ENCODE data around the gene FOXD2. TPM values are rescaled to one million over a fixed set of nuclear protein-coding genes. Genes with fewer than 3 reads are reported as not detected.

Gene FOXD2
- total RNA-seq (2014; rRNA removed; shearing (Covaris generic)) = 3.3 and 5.8 TPM in 2 replicates

DNA sequence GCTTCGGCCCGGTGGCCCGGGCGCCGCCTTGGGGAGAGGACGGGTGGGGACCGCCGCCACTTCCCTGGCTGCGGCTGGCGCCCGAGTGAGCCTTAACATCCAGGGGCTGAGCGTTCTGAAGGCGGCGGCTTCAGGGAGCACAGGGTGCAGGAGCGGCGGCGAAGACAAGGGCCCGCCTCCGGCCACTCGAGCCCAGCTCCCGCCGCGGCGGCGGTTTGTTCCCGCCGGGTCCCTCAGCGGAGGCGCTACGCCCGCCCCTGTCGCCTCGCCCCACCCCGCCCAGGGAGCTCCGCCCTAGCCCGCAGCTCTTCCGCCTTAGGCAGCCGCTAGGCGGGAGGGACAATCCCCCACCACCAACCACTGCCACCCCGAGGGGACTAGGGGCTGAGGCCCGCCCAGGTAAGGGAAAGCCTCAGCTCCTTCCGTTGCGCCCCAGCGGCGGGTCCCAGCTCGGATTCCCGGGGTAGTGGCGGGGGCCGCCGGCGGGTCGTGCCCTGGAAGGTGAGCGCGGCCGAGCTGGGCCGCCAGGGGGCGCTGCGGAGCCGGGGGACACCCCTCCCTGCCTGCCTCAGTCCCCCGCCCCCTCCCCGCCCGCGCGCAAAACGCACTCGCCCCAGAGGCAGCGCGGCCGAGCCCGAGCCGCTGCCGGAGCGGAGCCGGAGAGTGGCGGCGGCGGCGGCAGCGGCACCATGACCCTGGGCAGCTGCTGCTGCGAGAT lies at the start of gene FOXD2:
Gene FOXD2, plus strand, starts transcription at position 598 of the 718 bp plus-strand sequence. Its CDS starts 92 bp downstream, at position 690.
- peak; percentile 46 for DNase-seq (ENCODE audit: low spot score)
- in situ Hi-C loops (cut with HindIII; ENCODE audit: low sequenced_read_pairs) = no loop called here

GRCh38 chr1:47388891-47389238 lies 49.0 kb upstream of the FOXD2 start:
- DNase-seq (ENCODE audit: low spot score) = peak; percentile 59
- in situ Hi-C loops (cut with HindIII; ENCODE audit: low sequenced_read_pairs) = no loop called here

DNA sequence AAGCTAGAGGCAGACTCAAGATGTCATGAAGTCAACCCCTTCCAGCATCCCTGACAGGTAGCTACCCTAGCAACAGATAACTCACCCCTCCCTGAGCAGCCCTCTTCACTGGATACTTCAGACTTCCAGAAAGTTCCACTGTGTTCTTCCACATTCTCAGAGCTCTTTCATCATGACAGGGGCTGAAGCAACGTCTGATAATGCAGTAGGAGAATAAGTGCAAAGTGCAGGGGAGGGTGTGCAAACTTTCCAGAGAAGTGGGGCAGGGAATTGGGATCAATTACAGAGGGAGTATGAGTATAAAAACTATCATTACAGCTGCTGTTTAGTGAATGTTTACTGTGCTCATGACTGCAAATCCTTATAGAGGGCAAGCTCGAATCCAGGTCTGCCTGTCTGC lies 48.1 kb upstream of the FOXD2 start:
- DNase-seq (ENCODE audit: low spot score) = no peak
- in situ Hi-C loops (cut with HindIII; ENCODE audit: low sequenced_read_pairs) = no loop called here

DNA sequence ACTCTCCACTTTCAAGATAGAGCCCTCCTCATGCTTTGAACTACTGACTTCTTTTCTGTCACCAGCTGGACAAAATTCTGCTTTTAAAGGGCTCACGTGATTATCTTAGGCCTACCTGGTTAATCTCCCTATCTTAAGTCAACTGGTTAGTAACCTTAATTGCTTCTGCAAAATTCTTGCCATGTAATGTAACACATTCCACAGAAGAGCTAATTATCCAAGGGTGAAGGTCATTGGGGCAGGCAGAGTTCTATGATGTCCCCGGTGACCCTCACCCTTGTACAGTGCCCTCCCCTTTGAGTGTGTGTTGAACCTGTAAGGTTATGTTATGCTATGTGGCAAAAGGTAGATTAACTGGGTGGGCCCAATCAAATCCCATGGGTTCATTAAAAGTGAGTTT lies 47.0 kb upstream of the FOXD2 start:
- no peak for DNase-seq (ENCODE audit: low spot score)
- in situ Hi-C loops (cut with HindIII; ENCODE audit: low sequenced_read_pairs) = no loop called here

GRCh38 chr1:47393141-47393540 lies 44.7 kb upstream of the FOXD2 start:
- in situ Hi-C loops (cut with HindIII; ENCODE audit: low sequenced_read_pairs) = no loop called here
- no peak for DNase-seq (ENCODE audit: low spot score)

- DNase-seq (ENCODE audit: low spot score) = no peak
- in situ Hi-C loops (cut with HindIII; ENCODE audit: low sequenced_read_pairs) = no loop called here
These were observed 42.4 kb upstream of the FOXD2 start for GRCh38 chr1:47395433-47395832.

DNA sequence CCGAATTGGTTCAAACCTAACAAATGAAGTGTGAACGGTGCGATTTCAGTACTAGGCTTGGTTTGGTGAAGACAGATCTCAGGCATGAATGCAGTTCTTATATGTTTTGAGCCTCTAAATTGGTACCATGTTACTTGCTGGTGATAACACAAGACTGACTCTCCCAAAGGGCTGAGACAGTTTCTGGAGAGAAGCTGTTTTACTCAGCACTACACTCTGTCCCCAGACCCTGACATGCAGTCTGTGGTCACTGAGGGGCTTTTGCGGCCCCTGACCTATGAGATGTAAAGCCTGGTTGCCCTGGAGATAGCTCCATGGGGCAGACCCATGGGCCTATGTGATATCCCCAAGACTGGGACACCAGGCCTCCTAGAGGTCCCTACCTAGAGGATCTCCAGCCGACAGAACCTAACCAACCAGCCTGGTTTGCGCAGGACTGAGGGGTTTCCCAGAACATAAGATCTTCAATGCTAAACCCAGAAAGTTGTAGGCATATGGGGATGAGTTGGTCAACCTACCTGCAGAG lies 41.1 kb upstream of the FOXD2 start:
- DNase-seq (ENCODE audit: low spot score) = no peak
- in situ Hi-C loops (cut with HindIII; ENCODE audit: low sequenced_read_pairs) = no loop called here

DNA sequence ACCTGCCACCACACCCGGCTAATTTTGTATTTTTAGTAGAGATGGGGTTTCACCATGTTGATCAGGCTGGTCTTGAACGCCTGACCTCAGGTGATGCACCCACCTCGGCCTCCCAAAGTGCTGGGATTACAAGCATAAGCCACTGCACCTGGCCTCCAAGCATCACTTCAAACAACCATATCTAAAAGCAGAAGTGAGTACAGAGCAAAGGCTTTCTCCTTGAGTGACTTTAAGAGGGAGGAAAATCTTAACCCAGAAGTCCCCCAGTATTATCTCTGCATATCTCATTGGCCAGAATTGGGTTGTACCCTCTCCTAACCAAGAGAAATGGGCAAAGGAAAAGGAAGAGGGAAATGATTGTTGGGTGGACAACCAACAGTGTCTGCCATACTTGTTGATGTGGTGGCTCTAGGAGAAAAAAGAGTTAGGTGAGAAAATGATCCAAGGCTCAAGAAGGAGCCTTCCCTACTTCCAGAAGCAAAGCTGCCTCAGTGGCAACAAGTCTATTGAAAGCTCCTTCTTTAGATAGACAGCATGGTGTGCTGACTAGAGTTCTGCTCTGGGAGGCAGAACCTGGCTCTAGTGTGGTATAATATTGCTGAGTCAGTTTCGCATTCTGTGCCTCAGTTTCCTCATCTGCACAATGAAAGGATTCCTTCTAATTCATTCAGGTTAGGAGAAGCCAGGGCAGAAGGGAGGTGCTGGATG lies 38.6 kb upstream of the FOXD2 start:
- in situ Hi-C loops (cut with HindIII; ENCODE audit: low sequenced_read_pairs) = no loop called here

GRCh38 chr1:47399846-47400155 lies 38.0 kb upstream of the FOXD2 start:
- no peak for DNase-seq (ENCODE audit: low spot score)
- in situ Hi-C loops (cut with HindIII; ENCODE audit: low sequenced_read_pairs) = no loop called here

More for the DNA sequence above, 38.6 kb upstream of the FOXD2 start:
- DNase-seq (ENCODE audit: low spot score) = no peak

GRCh38 chr1:47401761-47402160 lies 36.1 kb upstream of the FOXD2 start:
- in situ Hi-C loops (cut with HindIII; ENCODE audit: low sequenced_read_pairs) = no loop called here
- DNase-seq (ENCODE audit: low spot score) = no peak

GRCh38 chr1:47402591-47402990 lies 35.3 kb upstream of the FOXD2 start:
- in situ Hi-C loops (cut with HindIII; ENCODE audit: low sequenced_read_pairs) = no loop called here

GRCh38 chr1:47403321-47403910 lies 34.4 kb upstream of the FOXD2 start:
- DNase-seq (ENCODE audit: low spot score) = no peak
- in situ Hi-C loops (cut with HindIII; ENCODE audit: low sequenced_read_pairs) = no loop called here

More at GRCh38 chr1:47402591-47402990, 35.3 kb upstream of the FOXD2 start:
- DNase-seq (ENCODE audit: low spot score) = no peak

DNA sequence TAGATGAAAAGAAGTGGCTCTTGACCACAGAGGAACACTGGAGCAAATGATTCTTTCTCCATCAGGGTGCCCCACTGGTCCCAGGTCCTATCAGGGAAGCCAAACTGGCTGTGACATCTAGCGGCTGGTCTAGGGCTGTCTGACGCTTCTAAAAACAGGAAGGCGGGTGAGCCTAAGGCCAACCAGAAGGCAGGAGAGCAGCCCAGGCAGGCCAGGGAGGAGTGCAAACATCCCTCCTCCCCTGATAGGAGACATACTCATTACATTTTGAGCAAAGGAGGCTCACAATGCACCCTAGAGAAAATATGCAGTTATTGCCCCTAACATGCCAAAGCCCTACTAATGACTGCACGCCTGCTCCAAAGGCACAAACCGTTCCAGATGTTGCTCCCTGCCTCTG lies 32.1 kb upstream of the FOXD2 start:
- no peak for DNase-seq (ENCODE audit: low spot score)
- in situ Hi-C loops (cut with HindIII; ENCODE audit: low sequenced_read_pairs) = no loop called here

- in situ Hi-C loops (cut with HindIII; ENCODE audit: low sequenced_read_pairs) = no loop called here
- no peak for DNase-seq (ENCODE audit: low spot score)
These were observed 30.9 kb upstream of the FOXD2 start for GRCh38 chr1:47406966-47407365.

GRCh38 chr1:47407481-47407880 lies 30.4 kb upstream of the FOXD2 start:
- DNase-seq (ENCODE audit: low spot score) = no peak
- in situ Hi-C loops (cut with HindIII; ENCODE audit: low sequenced_read_pairs) = no loop called here

GRCh38 chr1:47409311-47410067 lies 28.4 kb upstream of the FOXD2 start:
- in situ Hi-C loops (cut with HindIII; ENCODE audit: low sequenced_read_pairs) = no loop called here
- DNase-seq (ENCODE audit: low spot score) = no peak

DNA sequence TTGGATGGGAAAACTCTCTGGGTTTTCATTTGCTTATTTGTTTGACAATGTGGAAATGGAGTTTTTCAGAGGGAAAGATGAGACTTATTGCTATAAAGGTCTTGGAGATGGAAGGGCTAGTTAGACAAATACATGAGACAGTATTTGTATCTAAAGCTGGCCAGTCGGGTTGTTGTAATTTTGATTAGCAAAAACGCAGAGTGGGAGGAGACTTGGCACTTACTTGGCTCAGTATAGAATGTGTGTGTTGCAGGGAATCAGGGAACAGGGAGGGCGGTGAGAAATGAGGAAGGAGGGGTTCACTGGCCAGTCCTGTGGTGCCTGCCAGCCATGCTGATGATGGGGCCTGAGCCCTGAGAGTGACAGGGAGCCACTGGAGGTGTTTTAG lies 27.8 kb upstream of the FOXD2 start:
- DNase-seq (ENCODE audit: low spot score) = no peak
- in situ Hi-C loops (cut with HindIII; ENCODE audit: low sequenced_read_pairs) = no loop called here

- in situ Hi-C loops (cut with HindIII; ENCODE audit: low sequenced_read_pairs) = no loop called here
- no peak for DNase-seq (ENCODE audit: low spot score)
These were observed 26.4 kb upstream of the FOXD2 start for GRCh38 chr1:47411436-47411835.

- in situ Hi-C loops (cut with HindIII; ENCODE audit: low sequenced_read_pairs) = no loop called here
- DNase-seq (ENCODE audit: low spot score) = no peak
These were observed 25.4 kb upstream of the FOXD2 start for GRCh38 chr1:47412437-47412836.
